HepG2 (cell line): ENCODE data around the gene PLPPR2. TPM values are rescaled to one million over a fixed set of nuclear protein-coding genes. Genes with fewer than 3 reads are reported as not detected.

Source experiments
- ARID3A ChIP-seq: IDR thresholded peaks from 2 replicates; pipeline ENCODE4 v1.6.1; 2012; ENCODE audit warnings: low read depth, low read length, improper control_type of control experiment
- BORCS8-MEF2B ChIP-seq: sonication (generic); formaldehyde crosslinking; IDR thresholded peaks from 2 replicates; pipeline ENCODE4 v1.8.0; 2022; ENCODE audit warnings: mild to moderate bottlenecking, missing genetic modification reagents
- CEBPZ ChIP-seq: IDR thresholded peaks from 2 replicates; pipeline ENCODE4 v1.6.1; 2012; ENCODE audit warnings: low read length, improper control_type of control experiment
- NR2F1 ChIP-seq, 2 experiments: fragments of 450-650 bp in 1 of 2; formaldehyde crosslinking in 1 of 2; IDR thresholded peaks; 2 replicates each; pipeline versions ENCODE4 v1.5.0 to v1.6.1; 2016 to 2020; ENCODE audit warnings: mild to moderate bottlenecking in 1 of 2, missing compliant biosample characterization in 1 of 2, missing genetic modification reagents in 1 of 2, moderate library complexity in 1 of 2
- POGK ChIP-seq: sonication (generic); formaldehyde crosslinking; conservative IDR thresholded peaks from 2 replicates; pipeline ENCODE4 v1.8.0; 2022; ENCODE audit warnings: mild to moderate bottlenecking, moderate library complexity, missing genetic modification reagents
- ZNF614 ChIP-seq: IDR thresholded peaks from 2 replicates; pipeline ENCODE4 v1.6.1; 2018; ENCODE audit warnings: missing biosample characterization, missing genetic modification reagents, inconsistent platforms, borderline replicate concordance
- ZNF646 ChIP-seq: sonication (generic); formaldehyde crosslinking; IDR thresholded peaks from 2 replicates; pipeline ENCODE4 v1.9.0; 2021; ENCODE audit warnings: mild to moderate bottlenecking, missing genetic modification reagents
- polyA plus RNA-seq, 8 experiments: library from polyadenylated mRNA; depleted of rRNA in 3 of 8; stranded (reverse) in 7 of 8; unstranded in 1 of 8; fragments of >200 nt; fragmentation: Illumina TruSeq in 4 of 8; extraction: Trizol in 4 of 8; gene quantifications; 2 replicates each; pipeline versions ENCODE4 v1.2.1 to v1.2.3, GENCODE V29; 2011 to 2016; ENCODE audit warnings: low read depth in 4 of 8, missing spikeins in 1 of 8, mixed read lengths in 1 of 8; ENCODE audit not compliant: insufficient read depth in 1 of 8
- total RNA-seq, 5 experiments: library from RNA; depleted of rRNA; stranded (reverse); fragments of >200 nt; fragmentation: Illumina TruSeq; extraction: Trizol; gene quantifications; 2 replicates each; pipeline ENCODE4 v1.2.3, GENCODE V29; 2016; ENCODE audit warnings: low read depth in 1 of 5
- TF ChIP-seq, protein P1 (sequence below), 2 experiments: IDR thresholded peaks; 2 replicates each; pipeline ENCODE4 v1.6.1; 2011 to 2012; ENCODE audit warnings: low read length in 2 of 2, borderline replicate concordance in 1 of 2, low read depth in 1 of 2, mild to moderate bottlenecking in 1 of 2, moderate library complexity in 1 of 2

The PLPPR2 gene
- total and polyA plus RNA-seq, 2 of the 13 experiments (the other 11 are each of a cell fraction or from before 2014, with no cell fraction given) = 1.5 to 2.1 TPM

- no peak for TF ChIP-seq ZNF646 (CRISPR knock-in tag)
- TF ChIP-seq POGK (CRISPR knock-in tag) = no peak
- TF ChIP-seq ARID3A = peak; percentile 33; the same call in 1 of the 2 replicates
- TF ChIP-seq BORCS8-MEF2B = peak; percentile 77; the same call in 1 of the 2 replicates
- 0 out of 2 replicates have a peak, but pooled peaks have one; percentile 6 for TF ChIP-seq ZNF614 (CRISPR knock-in tag)
- TF ChIP-seq CEBPZ = peak; percentile 85
- no peak for TF ChIP-seq NR2F1 (CRISPR knock-in tag; IDR thresholded peaks at IDR 0.05)
- TF ChIP-seq, protein P1, sequence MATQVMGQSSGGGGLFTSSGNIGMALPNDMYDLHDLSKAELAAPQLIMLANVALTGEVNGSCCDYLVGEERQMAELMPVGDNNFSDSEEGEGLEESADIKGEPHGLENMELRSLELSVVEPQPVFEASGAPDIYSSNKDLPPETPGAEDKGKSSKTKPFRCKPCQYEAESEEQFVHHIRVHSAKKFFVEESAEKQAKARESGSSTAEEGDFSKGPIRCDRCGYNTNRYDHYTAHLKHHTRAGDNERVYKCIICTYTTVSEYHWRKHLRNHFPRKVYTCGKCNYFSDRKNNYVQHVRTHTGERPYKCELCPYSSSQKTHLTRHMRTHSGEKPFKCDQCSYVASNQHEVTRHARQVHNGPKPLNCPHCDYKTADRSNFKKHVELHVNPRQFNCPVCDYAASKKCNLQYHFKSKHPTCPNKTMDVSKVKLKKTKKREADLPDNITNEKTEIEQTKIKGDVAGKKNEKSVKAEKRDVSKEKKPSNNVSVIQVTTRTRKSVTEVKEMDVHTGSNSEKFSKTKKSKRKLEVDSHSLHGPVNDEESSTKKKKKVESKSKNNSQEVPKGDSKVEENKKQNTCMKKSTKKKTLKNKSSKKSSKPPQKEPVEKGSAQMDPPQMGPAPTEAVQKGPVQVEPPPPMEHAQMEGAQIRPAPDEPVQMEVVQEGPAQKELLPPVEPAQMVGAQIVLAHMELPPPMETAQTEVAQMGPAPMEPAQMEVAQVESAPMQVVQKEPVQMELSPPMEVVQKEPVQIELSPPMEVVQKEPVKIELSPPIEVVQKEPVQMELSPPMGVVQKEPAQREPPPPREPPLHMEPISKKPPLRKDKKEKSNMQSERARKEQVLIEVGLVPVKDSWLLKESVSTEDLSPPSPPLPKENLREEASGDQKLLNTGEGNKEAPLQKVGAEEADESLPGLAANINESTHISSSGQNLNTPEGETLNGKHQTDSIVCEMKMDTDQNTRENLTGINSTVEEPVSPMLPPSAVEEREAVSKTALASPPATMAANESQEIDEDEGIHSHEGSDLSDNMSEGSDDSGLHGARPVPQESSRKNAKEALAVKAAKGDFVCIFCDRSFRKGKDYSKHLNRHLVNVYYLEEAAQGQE (IDR thresholded peaks at IDR 0.05; ENCODE audit: borderline replicate concordance in 1 of 2, low read depth in 1 of 2, low read length in 2 of 2) = peak in 1 of 2 experiments; percentile 16; a peak in 1 of 4 replicates
Observed at GRCh38 chr19:11346104-11346940, 8.9 kb upstream of the PLPPR2 start, which contains the start of the genes CCDC159 and TMEM205 (continued).
